GOT3 (cell line): ENCODE results near the gene ZMYM4.
"Not testable (repeated sequence)": the region's sequence is repeated elsewhere in the genome, so short reads cannot be mapped to it uniquely, and the experiment has no call there.

Source experiments
- DNase-seq: peaks from one replicate; lab custom pipeline; 2025; ENCODE audit warnings: mixed read lengths; lab: John Stamatoyannopoulos, UW

The ZMYM4 gene

DNA sequence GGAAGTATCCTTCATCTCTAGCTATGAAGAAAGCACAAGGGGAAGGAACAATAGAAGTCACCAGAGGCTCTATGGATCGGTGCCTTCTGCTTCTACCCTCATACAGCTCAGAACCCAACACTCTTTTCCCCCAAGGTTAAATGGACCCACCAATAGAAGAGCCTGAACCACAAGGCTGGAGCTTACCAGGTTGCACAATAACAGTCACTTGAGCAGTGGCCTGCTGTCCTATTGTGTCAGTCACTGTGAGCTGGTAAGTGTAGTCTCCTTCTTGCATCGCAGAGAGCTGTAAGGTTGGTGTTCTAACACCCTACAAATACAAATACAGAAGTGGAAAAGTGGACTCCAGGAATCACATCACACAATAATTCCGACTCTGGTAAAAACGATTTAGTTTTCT lies 185.7 kb downstream of the ZMYM4 start:
- DNase-seq = no peak

DNA sequence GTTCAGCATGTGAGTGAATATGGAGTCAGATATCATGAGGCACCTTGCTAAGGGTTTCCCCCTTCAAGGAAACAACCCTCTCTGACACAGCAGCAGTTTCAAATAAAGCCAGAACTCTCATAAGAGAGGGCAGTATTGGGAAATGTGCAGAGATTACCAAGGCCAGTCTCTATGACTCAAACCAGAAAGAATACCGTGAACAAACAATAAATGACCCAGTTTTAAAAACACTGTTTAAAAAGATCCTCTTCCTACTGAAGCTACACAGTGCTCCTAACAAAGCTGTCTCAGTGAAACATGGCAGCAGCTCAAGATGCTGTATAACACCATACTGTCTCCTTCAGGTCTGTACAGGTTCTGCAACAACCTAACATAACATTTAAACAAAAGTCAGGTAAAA lies 186.1 kb downstream of the ZMYM4 start:
- no peak for DNase-seq

DNA sequence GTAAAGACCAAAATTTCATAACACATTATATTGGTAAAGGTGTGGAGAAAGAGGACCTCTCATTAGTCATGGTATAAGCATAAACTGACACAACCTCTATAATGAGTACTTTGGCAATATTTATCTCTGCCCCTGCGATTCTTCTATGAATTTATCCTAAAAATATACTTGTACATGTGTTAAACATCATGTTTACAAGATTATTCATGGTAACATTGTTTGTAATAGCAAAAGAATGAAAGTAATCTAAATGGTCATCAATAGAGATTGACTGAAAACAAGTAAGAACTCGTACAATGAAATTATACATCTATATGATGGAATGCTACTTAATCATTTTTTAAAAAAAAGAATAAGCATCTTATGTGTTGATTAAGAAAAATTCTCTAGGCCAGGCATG lies 192.3 kb downstream of the ZMYM4 start:
- no peak for DNase-seq

- DNase-seq = no peak
These were observed 193.6 kb downstream of the ZMYM4 start for GRCh38 chr1:35461966-35462651.

DNA sequence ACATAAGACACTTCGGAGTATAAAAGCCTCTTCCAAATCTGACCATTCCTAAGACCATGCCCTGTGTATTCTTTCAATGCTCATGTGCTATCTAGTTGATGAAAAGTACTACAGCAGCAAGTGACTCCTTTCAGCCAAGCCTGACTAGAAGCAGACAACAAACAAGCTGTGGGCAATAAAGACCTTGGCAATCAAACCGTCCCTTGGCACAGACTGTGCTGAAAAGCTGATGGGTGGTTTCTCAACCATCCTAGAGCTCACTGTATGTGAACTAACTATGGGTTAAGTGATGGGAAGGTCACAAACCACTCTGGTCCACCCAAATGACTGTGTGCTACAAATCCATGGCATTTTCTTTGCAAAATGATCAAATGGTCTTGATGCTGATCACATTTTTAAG lies 194.7 kb downstream of the ZMYM4 start:
- no peak for DNase-seq

DNA sequence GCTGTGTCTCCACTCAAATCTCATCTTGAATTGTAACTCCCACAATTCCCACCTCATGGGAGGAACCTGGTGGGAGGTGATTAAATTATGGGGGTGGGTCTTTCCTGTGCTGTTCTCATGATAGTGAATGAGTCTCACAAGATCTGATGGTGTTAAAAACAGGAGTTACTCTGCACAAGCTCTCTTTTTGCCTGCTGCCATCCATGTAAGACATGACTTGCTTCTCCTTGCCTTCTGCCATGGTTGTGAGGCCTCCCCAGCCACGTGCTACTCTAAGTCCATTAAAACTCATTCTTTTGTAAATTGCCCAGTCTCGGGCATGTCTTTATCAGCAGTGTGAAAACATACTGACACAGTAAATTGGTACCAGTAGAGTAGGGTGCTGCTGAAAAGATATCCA lies 195.2 kb downstream of the ZMYM4 start:
- not testable (repeated sequence) for DNase-seq

DNA sequence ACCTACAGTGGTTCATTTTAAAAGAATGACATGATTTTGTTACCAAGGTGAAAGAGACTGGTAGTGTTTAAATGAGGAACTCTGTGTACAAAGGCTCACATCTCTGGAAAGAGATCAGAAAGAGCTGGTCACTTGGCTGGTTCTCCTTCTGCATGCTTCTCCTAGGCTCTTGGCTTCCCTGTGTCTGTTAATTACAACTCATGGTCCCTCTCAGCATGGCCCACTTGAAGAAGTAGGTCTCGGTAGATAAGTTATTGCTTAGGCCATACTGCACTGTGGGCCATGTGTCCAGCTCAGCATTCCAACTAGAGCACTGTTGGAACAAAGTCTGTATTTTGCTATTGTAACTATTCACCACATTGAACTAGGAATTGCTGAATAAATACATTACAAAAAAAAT lies 197.6 kb downstream of the ZMYM4 start:
- DNase-seq = no peak

- DNase-seq = no peak
These were observed 202.6 kb downstream of the ZMYM4 start for GRCh38 chr1:35470977-35471613.
